ENCODE results near the gene RGS1. TPM values are rescaled to one million over a fixed set of nuclear protein-coding genes. Genes with fewer than 3 reads are reported as not detected.

Gene RGS1
- polyA plus RNA-seq, 1 of the 3 experiments (the other 2 are of a cell fraction), result 0.12 TPM

- ChIA-PET POLR2A (no interaction called here), CTCF (interaction anchor here (0.7 to 11.5 kb wide), 14 partner anchors 8 to 1986 kb away, joined by 3 to 107 read pairs (median 3); no protein-coding TSS in a partner anchor)
- WGBS (ENCODE audit: low lambda C conversion rate), result 35% methylated on average over 3 of the region's 3 CpGs
- H4K20me1 ChIP-seq (ENCODE audit: insufficient read depth), result no peaks in the 10 kb centered on the region
- no peak overlapping the region for H2AFZ ChIP-seq (ENCODE audit: low read depth)
- H3K36me3 ChIP-seq (replicated peaks in 1 of 2; ENCODE audit: control insufficient read depth in 1 of 2, insufficient read depth in 2 of 2, low read length in 1 of 2), result no peaks in the 10 kb centered on the region
- TF ChIP-seq, protein P1, sequence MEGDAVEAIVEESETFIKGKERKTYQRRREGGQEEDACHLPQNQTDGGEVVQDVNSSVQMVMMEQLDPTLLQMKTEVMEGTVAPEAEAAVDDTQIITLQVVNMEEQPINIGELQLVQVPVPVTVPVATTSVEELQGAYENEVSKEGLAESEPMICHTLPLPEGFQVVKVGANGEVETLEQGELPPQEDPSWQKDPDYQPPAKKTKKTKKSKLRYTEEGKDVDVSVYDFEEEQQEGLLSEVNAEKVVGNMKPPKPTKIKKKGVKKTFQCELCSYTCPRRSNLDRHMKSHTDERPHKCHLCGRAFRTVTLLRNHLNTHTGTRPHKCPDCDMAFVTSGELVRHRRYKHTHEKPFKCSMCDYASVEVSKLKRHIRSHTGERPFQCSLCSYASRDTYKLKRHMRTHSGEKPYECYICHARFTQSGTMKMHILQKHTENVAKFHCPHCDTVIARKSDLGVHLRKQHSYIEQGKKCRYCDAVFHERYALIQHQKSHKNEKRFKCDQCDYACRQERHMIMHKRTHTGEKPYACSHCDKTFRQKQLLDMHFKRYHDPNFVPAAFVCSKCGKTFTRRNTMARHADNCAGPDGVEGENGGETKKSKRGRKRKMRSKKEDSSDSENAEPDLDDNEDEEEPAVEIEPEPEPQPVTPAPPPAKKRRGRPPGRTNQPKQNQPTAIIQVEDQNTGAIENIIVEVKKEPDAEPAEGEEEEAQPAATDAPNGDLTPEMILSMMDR (IDR thresholded peaks at IDR 0.05), result peak; percentile 68
- no peak for TF ChIP-seq IRF3 (IDR thresholded peaks at IDR 0.05; ENCODE audit: low read depth, low read length)
- TF ChIP-seq, protein P2, sequence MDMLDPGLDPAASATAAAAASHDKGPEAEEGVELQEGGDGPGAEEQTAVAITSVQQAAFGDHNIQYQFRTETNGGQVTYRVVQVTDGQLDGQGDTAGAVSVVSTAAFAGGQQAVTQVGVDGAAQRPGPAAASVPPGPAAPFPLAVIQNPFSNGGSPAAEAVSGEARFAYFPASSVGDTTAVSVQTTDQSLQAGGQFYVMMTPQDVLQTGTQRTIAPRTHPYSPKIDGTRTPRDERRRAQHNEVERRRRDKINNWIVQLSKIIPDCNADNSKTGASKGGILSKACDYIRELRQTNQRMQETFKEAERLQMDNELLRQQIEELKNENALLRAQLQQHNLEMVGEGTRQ (IDR thresholded peaks at IDR 0.05; ENCODE audit: borderline replicate concordance, low read depth, low read length), result no peak
- TF ChIP-seq SMC3 (IDR thresholded peaks at IDR 0.05; ENCODE audit: low read depth, low read length), result peak; percentile 40
- peak; percentile 74 for TF ChIP-seq RAD21 (IDR thresholded peaks at IDR 0.05; ENCODE audit: low read length)
- TF ChIP-seq RXRA (IDR thresholded peaks at IDR 0.05; ENCODE audit: borderline replicate concordance, low read depth), result no peak
- TF ChIP-seq CHD2 (IDR thresholded peaks at IDR 0.05; ENCODE audit: low read length, partially characterized antibody), result no peak
- no peak for TF ChIP-seq EP300 (IDR thresholded peaks at IDR 0.05; ENCODE audit: borderline replicate concordance in 1 of 2, low read depth in 1 of 2, low read length in 1 of 2)
- TF ChIP-seq YY1 (IDR thresholded peaks at IDR 0.05; ENCODE audit: low read depth), result no peak
- TF ChIP-seq GATA2 (CRISPR knock-in tag; IDR thresholded peaks at IDR 0.05), result no peak
- TF ChIP-seq USF1 (IDR thresholded peaks at IDR 0.05; ENCODE audit: borderline replicate concordance, low read depth), result no peak
- peaks cover 0 to 5% of the 10 kb centered on the region in 2 experiments; a peak in 3 of 4 replicates for H3K4me1 ChIP-seq (ENCODE audit: control insufficient read depth in 1 of 2, insufficient read depth in 2 of 2, low read depth in 1 of 2, low read length in 1 of 2)
- H3K9ac ChIP-seq, result no peak overlapping the region
- DNase-seq, result peak; percentile 21
- H3K4me3 ChIP-seq (ENCODE audit: low read depth in 2 of 2, low read length in 1 of 2), result no peak overlapping the region
- no peaks in the 10 kb centered on the region for H3K9me3 ChIP-seq
- no peaks in the 10 kb centered on the region for H3K79me2 ChIP-seq (ENCODE audit: insufficient read depth)
- peaks cover 3% of the 10 kb centered on the region for H3F3A ChIP-seq (replicated peaks; ENCODE audit: insufficient read depth)
- no peak overlapping the region for H3K4me2 ChIP-seq
- H3K9me2 ChIP-seq, result no peaks in the 10 kb centered on the region
- no peaks in the 10 kb centered on the region for H3K27me3 ChIP-seq (ENCODE audit: insufficient read depth)
- H3K27ac ChIP-seq (ENCODE audit: low read depth in 2 of 2, low read length in 1 of 2), result no peak overlapping the region
Measured at GRCh38 chr1:192610112-192610889, 34.7 kb downstream of the RGS1 start.

Measured in SK-N-SH (cell line).